Stimulated activated CD4-positive, alpha-beta T cell treated with anti-CD3 and anti-CD28 coated beads, Interleukin-1b, Interleukin-23, amount 100 ng/mL, for 4 hours (primary cell): Measurements from ENCODE around the gene LGR5.
A peak's percentile ranks its signal among the peaks of the same experiment; 100 is the strongest.

Experiments
- DNase-seq, 2 donors: peaks; one replicate each; pipeline ENCODE4 v3.0.0-alpha.2; 2020; ENCODE audit warnings: low read depth in 2 of 2

Gene LGR5

GRCh38 chr12:71439613-71440344, at the start of gene LGR5:
Gene LGR5, plus strand, starts transcription at chr12:71439798. Its CDS starts 283 bp downstream, at chr12:71440081.
- DNase-seq: no peak

- no peak for DNase-seq
Measured at GRCh38 chr12:71392521-71393145, 47.0 kb upstream of the LGR5 start.

- no peak for DNase-seq
Measured at GRCh38 chr12:71393625-71394024, 46.0 kb upstream of the LGR5 start.

- DNase-seq: no peak
Measured at GRCh38 chr12:71397433-71397954, 42.1 kb upstream of the LGR5 start.

- DNase-seq: no peak
Measured at GRCh38 chr12:71399197-71399596, 40.4 kb upstream of the LGR5 start.

- DNase-seq: no peak
Measured at GRCh38 chr12:71400481-71400880, 39.1 kb upstream of the LGR5 start.

GRCh38 chr12:71405884-71406283, 33.7 kb upstream of the LGR5 start:
- no peak for DNase-seq

- DNase-seq: no peak
Measured at GRCh38 chr12:71407732-71408131, 31.9 kb upstream of the LGR5 start.

GRCh38 chr12:71410844-71411243, 28.8 kb upstream of the LGR5 start:
- DNase-seq: no peak

GRCh38 chr12:71411635-71412034, 28.0 kb upstream of the LGR5 start:
- DNase-seq: no peak

GRCh38 chr12:71415336-71416231, 24.0 kb upstream of the LGR5 start:
- DNase-seq: peak in 1 of 2 donors; percentile 13

- DNase-seq: no peak
Measured at GRCh38 chr12:71417181-71417580, 22.4 kb upstream of the LGR5 start.

- DNase-seq: no peak
Measured at GRCh38 chr12:71420775-71421406, 18.7 kb upstream of the LGR5 start.

GRCh38 chr12:71425568-71426299, 13.9 kb upstream of the LGR5 start:
- no peak for DNase-seq

GRCh38 chr12:71426300-71427047, 13.1 kb upstream of the LGR5 start:
- no peak for DNase-seq

- no peak for DNase-seq
Measured at GRCh38 chr12:71430756-71431155, 8.8 kb upstream of the LGR5 start.

GRCh38 chr12:71431991-71432390, 7.6 kb upstream of the LGR5 start:
- no peak for DNase-seq

- DNase-seq: no peak
Measured at GRCh38 chr12:71432936-71433335, 6.7 kb upstream of the LGR5 start.

- DNase-seq: no peak
Measured at GRCh38 chr12:71436696-71437095, 2.9 kb upstream of the LGR5 start.

- no peak for DNase-seq
Measured at GRCh38 chr12:71438670-71439361, 782 bp upstream of the LGR5 start.
